Dermis microvascular lymphatic vessel endothelial cell (primary cell): ENCODE data around the gene MYL12B. TPM values are rescaled to one million over a fixed set of nuclear protein-coding genes. Genes with fewer than 3 reads are reported as not detected.

Experiments
- DNase-seq, 2 donors: peaks; one replicate each; pipeline versions ENCODE4 v3.0.0 to v3.0.0-alpha.2; 2010; ENCODE audit warnings: low read depth in 2 of 2
- total RNA-seq: library from RNA; depleted of rRNA; stranded (reverse); fragments of >200 nt; gene quantifications from 2 replicates; pipeline ENCODE4 v1.2.1, GENCODE V29; 2014

Gene MYL12B
- total RNA-seq, 1 donor from 2014 or later = 703 TPM

DNA sequence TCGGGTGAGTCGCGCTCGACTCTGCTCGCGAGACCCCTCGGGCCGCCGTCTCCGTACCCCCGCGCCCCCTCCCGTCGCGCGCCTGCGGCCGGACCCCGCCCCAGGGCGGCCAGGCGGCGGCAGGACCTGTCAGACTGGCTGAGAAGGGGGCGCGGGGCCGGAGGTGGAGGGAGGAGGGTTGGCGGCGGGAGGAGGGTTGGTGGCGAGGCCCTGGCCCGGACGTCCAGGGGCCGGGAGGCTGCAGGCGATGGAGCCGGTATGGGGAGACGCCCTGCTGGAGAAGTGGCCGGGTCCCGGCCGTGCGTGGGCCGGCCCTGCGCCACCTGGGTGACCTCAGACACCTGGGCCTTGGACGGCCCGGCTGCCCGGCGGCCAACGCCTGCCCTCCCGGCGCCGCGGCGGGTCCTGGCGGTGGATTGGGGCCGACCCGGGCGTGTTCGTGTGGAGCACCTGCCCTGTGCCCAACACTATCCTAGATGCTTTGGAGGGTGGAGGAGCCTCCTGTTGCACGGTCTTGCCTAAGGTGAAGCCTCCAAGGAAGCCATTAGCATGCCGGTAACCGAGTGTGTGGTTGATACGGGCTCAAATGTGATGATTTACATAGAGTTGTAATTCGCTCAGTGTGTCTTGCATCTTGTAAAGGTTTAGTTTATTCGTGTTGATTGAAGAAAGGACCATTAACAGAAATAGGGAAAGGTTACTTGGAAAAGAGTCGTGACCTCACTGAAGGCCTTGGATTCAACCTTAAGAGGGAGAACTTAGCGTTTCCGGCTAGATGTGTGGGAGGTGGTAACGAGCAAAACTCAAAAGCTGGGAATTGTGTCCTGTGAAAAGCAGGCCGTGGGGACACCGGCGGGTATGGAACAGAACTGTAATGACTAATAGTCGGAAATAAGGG is 550 bp downstream of the MYL12B start:
- DNase-seq = peak in 1 of 2 donors; percentile 43

DNA sequence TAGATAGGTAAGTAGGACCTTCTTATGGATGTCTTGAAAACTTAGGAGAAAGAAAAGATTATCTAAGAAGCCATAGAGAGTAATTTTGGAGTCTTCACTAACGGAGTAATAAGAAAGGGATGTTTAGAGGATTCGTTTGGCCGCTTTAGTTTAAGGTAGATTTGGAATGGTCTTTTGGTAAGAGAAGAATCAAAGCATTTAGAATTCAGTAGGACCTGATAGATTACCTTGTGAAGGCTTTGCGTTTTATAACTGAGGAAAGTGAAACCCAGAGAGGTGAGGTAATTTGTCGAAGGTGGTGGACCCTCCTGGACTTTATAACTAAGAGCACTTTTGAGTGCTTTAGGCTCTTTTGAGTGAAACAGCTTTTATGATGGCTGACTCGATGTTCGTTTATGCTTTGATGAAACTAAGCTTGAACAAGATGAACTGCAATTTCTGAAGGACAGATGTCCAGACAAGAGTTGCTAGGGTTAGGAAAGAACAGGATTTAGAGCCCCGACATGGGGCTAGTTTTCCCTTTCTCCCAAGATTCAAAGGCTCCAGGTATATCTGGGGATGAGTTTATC is 1.3 kb downstream of the MYL12B start:
- DNase-seq = no peak

DNA sequence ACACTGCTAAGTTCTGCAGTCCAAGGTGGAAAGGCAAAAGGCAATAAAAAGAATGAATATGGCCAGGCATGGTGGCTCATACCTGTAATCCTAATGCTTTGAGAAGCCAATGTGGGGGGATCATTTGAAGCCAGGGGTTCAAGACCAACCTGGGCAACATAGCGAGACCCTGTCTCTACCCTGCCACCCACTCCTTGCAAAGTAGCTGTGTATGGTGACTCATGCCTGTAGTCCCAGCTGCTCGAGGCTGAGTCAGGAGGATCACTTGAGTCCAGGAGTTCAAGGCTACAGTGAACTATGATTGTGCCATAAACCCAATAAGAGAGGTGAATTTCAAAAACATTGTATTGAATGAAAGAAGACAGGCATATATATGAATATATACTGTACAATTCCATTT is 2.4 kb downstream of the MYL12B start:
- DNase-seq = peak in 1 of 2 donors; percentile 34

DNA sequence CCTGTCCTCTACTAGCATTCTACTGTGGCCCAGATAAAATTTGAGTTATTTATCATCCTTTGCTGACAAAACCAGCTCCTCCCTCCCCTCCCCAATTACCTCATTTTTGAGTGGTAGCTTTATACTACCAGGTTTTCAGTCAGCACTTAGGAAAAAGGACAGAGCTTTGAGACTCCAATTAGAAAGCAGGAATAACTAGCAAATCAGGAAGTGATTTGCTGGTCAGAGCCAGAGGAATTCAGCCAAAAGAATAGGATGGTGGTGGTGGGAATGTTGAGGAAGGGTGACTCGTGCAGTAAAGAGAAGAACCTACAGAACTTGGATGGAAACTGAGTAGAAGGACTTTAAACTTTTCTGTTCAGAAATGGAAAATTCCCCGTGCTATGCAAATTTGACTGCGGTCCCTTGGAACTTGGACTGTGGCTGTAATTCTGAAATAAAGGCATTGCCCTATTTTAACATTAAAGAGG is 3.7 kb downstream of the MYL12B start:
- peak in 1 of 2 donors; percentile 70 for DNase-seq

DNA sequence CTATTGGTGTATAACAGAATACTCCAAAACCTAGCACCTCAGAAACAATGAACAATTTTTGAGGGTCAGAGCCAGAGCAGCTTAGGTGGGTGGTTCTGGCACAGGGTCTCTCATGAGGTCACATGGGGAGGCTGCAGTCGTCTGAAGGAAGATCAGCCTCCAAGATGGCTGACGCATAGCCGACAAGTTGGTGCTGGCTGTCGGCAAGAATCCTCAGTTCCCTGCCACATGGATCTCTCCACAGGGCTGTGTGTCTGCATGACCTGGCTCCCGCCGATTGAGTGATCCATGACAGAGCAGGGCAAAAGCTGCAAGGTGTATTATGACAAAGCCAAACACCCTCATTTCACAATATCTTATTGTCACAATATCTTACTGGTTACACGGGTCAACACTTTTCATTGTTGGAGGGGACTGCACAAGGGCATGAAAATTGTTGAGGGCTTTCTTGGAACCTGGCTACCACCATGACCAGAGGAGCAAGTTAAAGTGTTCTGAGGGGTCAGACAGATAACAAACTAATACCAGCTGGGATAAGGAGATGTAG is 4.2 kb downstream of the MYL12B start:
- DNase-seq = no peak

DNA sequence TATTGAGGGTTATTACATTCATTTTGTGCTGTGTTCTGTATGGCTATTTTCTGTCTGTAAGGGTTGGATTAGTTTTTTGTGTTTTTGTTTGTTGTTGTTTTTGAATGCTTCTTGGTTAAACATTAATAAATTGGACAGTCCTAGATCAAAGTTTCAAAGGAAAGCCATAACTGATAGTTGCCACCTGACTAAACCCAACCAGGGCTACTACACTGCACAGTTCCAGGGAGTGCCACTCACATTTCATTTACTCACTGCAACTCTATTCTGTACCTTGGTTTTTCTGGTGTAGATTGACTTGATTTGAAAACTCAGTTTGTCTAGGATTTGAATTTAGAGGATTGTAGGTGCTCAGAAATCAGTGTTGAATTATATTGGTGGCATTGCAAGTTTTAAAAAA is 6.4 kb downstream of the MYL12B start:
- DNase-seq = no peak

GRCh38 chr18:3269241-3269913 is 7.4 kb downstream of the MYL12B start:
- no peak for DNase-seq

- DNase-seq = no peak
Measured at GRCh38 chr18:3269914-3270299, 8.0 kb downstream of the MYL12B start.

DNA sequence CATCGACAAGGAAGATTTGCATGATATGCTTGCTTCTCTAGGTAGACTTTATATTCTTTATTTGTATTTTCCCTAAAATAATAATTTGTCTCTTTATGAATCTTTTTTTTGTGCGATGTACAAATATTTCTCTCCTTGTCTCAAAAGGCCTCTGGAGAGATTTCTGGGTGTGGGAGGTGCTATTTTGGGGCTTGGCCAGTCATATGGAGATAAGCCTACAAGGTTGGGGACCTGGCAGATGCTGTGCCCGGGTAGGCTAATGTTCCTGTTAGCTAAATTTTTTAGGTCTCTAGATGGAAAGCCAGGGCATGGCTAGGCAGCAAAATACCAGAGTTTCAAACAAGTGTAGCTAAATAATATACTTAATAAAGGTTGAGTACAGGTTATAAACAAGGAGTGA is 11.1 kb downstream of the MYL12B start:
- DNase-seq = no peak

DNA sequence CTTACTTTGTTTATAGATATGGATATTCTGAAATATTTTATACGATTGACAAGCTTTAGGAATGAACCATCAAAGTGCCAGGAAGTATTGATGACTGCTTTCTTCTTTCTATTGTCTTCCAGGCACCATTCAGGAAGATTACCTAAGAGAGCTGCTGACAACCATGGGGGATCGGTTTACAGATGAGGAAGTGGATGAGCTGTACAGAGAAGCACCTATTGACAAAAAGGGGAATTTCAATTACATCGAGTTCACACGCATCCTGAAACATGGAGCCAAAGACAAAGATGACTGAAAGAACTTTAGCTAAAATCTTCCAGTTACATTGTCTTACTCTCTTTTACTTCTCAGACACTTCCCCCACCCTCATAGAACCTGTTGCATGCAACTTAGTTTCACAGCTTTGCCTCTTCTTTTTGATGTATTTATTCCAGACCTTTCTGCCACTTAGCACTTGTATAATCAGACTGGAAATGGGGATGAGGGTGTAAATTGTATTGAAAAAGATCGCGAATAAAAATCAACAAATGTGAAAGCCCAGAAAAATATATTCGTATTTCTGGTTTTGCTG is 15.8 kb downstream of the MYL12B start:
- DNase-seq = peak in 1 of 2 donors; percentile 81

DNA sequence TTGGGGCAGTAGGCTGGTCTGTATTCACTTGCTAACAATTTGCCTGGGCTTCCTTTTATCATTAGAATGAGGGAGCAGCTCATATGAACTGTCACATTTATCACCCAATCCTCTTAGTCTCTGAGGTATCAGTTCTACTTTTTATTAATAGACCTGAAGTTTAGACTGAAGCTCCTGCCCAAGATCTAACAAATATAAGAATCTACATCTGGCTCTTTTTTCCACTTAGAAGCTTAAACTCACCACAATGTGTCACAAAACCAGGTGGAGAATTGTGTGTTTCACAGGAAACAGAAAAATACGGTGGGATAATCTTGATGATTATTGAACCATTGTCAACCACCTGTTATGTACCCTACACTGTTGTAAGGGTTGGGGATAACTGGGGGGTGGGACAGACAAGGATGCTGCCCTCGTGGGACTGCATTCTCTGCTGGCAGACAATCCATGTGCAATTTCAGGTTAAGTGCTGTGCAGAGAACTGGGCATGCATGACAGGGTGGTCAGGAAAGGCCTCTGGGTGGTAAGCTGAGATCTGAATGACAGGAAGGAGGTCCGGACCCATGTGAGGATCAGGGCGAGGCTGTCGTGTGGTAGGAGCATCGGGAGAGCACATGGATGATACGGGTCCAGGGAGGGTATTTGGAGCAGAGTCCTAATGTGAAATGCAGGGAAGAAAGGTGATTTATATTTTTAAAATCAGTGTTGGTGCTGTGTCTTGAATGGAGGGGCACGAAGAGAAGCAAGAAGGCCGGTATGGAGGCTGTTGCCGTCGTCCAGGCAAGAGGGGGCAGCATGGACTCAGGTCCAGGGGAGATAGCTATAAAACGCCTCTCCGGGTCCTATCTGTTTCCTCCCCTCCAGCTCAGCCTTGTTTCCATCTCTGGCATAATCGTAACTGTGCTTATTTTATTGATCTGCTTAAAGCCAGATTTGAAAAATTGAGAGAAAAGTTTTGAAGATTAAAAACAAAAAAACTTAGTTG is 17.6 kb downstream of the MYL12B start:
- DNase-seq = peak in 1 of 2 donors; percentile 32

- peak; percentile 77 to 85 for DNase-seq
Measured at GRCh38 chr18:3281456-3282400, 19.8 kb downstream of the MYL12B start.

DNA sequence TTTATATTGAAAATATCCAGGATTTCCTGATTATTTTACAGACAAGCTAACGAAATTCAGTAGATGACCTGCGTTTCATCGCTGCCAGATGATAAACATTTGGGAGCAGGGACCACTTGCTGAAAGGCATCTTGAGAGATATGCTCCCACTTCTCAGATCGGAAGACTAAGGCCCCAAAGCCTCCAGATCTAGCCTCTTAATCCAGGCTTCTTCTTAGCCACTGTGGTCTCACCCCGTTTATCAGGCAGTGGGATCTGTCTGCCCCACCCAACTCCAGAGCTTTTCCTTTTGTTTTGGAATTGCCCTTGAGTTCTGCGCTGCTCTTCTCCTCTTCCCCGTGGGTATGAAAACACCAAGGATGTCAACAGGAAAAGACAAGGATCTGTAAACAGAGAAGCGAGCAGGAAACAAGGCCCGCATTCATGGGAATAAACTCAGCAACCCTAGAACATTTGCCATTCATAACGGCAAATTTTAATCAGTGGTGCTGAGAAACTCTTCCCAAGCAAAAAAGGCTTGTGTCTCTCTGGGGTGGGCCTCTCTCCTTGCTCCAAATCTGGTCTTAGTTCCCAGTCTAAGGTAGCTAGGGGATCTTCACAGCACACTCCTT is 21.4 kb downstream of the MYL12B start:
- DNase-seq = no peak

DNA sequence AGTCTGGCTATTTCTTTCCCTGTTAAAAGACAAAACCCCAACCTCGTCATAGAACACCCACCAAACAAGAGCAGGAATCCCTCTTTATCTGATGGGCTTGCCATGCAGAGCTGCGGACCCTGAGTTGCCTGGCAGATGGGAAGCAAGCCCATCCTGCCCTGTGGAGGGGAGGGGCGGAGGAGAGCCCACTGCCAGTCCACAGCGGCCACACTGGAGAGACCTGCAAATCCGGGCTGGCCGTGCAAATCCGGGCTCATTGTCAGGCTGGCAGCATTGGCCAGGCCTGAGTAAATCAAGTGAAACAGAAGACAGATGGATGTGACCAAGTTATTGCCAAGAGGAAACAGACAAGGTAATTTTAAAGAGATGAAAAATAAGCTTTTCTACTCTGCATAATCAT is 22.0 kb downstream of the MYL12B start:
- DNase-seq = no peak

DNA sequence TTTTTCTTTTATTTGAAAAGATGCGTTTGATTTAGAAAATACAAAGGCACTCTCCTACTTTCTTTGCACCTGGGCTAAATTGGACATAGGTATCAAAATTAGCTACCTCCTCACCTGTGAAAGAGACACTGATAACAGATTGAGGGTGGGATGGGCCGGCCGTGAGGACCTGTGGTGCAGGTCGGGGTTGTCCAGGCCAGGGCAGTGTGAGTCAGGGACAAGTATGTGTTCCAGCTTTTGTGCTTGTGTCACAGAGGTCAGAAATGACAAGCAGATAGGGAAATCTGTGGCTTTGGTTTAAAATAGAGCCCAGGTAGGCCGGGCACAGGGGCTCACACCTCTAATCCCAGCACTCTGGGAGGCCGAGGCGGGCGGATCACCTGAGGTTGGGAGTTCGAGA is 22.6 kb downstream of the MYL12B start:
- DNase-seq = no peak

GRCh38 chr18:3286159-3286558 is 24.2 kb downstream of the MYL12B start:
- DNase-seq = no peak

GRCh38 chr18:3293196-3293951 is 31.4 kb downstream of the MYL12B start:
- no peak for DNase-seq

- DNase-seq = no peak
Measured at GRCh38 chr18:3294435-3295080, 32.6 kb downstream of the MYL12B start.
